ENCODE results near the gene PHAF1. TPM values are rescaled to one million over a fixed set of nuclear protein-coding genes. Genes with fewer than 3 reads are reported as not detected.

The PHAF1 gene
- total and polyA plus RNA-seq, 9 of the 15 experiments (the other 6 are each of a cell fraction or from before 2014, with no cell fraction given): 5.1 to 25.4 (median 13.8) TPM

DNA sequence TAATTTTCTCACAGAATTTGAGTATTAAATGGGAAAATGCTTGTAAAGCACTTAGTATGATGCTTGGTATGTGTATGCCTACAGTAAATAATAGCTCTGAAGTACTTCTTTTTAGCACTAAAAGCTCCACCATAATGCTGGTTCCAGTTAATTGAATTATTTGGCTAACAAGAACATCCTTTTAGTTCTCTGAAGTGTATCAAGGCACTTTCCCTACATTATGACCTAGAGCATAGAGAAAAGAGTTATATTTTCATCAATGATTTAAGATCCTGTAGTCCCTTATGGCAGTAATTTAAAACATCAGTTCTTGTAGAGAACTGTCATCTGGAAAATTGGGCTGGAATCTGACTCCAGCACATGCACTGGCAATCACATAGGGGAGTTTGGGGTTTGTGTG is 21.9 kb upstream of the PHAF1 start (continued):
- TF ChIP-seq, protein P1, sequence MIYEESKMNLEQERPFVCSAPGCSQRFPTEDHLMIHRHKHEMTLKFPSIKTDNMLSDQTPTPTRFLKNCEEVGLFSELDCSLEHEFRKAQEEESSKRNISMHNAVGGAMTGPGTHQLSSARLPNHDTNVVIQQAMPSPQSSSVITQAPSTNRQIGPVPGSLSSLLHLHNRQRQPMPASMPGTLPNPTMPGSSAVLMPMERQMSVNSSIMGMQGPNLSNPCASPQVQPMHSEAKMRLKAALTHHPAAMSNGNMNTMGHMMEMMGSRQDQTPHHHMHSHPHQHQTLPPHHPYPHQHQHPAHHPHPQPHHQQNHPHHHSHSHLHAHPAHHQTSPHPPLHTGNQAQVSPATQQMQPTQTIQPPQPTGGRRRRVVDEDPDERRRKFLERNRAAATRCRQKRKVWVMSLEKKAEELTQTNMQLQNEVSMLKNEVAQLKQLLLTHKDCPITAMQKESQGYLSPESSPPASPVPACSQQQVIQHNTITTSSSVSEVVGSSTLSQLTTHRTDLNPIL (CRISPR knock-in tag; IDR thresholded peaks at IDR 0.05): no peak
- TF ChIP-seq, protein P2, sequence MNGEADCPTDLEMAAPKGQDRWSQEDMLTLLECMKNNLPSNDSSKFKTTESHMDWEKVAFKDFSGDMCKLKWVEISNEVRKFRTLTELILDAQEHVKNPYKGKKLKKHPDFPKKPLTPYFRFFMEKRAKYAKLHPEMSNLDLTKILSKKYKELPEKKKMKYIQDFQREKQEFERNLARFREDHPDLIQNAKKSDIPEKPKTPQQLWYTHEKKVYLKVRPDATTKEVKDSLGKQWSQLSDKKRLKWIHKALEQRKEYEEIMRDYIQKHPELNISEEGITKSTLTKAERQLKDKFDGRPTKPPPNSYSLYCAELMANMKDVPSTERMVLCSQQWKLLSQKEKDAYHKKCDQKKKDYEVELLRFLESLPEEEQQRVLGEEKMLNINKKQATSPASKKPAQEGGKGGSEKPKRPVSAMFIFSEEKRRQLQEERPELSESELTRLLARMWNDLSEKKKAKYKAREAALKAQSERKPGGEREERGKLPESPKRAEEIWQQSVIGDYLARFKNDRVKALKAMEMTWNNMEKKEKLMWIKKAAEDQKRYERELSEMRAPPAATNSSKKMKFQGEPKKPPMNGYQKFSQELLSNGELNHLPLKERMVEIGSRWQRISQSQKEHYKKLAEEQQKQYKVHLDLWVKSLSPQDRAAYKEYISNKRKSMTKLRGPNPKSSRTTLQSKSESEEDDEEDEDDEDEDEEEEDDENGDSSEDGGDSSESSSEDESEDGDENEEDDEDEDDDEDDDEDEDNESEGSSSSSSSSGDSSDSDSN (IDR thresholded peaks at IDR 0.05; ENCODE audit: borderline replicate concordance in 1 of 2, low read depth in 2 of 2, low read length in 2 of 2): no peak
- TF ChIP-seq LCOR (CRISPR knock-in tag; IDR thresholded peaks at IDR 0.05) (no peak), SP1 (CRISPR knock-in tag; IDR thresholded peaks at IDR 0.05) (no peak), POLR2AphosphoS5 (IDR thresholded peaks at IDR 0.05; ENCODE audit: control insufficient read depth, insufficient read depth, low read depth, low read length) (no peak), SRSF9 (IDR thresholded peaks at IDR 0.05; ENCODE audit: borderline replicate concordance, low read depth, low read length) (no peak), GTF2A2 (tag; IDR thresholded peaks at IDR 0.05) (no peak), ZNF143 (CRISPR knock-in tag; IDR thresholded peaks at IDR 0.05) (no peak), ZNF165 (CRISPR knock-in tag; IDR thresholded peaks at IDR 0.05; ENCODE audit: borderline replicate concordance) (no peak)
- TF ChIP-seq, protein P3, sequence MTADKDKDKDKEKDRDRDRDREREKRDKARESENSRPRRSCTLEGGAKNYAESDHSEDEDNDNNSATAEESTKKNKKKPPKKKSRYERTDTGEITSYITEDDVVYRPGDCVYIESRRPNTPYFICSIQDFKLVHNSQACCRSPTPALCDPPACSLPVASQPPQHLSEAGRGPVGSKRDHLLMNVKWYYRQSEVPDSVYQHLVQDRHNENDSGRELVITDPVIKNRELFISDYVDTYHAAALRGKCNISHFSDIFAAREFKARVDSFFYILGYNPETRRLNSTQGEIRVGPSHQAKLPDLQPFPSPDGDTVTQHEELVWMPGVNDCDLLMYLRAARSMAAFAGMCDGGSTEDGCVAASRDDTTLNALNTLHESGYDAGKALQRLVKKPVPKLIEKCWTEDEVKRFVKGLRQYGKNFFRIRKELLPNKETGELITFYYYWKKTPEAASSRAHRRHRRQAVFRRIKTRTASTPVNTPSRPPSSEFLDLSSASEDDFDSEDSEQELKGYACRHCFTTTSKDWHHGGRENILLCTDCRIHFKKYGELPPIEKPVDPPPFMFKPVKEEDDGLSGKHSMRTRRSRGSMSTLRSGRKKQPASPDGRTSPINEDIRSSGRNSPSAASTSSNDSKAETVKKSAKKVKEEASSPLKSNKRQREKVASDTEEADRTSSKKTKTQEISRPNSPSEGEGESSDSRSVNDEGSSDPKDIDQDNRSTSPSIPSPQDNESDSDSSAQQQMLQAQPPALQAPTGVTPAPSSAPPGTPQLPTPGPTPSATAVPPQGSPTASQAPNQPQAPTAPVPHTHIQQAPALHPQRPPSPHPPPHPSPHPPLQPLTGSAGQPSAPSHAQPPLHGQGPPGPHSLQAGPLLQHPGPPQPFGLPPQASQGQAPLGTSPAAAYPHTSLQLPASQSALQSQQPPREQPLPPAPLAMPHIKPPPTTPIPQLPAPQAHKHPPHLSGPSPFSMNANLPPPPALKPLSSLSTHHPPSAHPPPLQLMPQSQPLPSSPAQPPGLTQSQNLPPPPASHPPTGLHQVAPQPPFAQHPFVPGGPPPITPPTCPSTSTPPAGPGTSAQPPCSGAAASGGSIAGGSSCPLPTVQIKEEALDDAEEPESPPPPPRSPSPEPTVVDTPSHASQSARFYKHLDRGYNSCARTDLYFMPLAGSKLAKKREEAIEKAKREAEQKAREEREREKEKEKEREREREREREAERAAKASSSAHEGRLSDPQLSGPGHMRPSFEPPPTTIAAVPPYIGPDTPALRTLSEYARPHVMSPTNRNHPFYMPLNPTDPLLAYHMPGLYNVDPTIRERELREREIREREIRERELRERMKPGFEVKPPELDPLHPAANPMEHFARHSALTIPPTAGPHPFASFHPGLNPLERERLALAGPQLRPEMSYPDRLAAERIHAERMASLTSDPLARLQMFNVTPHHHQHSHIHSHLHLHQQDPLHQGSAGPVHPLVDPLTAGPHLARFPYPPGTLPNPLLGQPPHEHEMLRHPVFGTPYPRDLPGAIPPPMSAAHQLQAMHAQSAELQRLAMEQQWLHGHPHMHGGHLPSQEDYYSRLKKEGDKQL (CRISPR knock-in tag; IDR thresholded peaks at IDR 0.05; ENCODE audit: borderline replicate concordance): no peak

Measured in K562 (cell line).